Raji (cell line): ENCODE data around the gene MPO.

ENCODE experiments used
- POLR2A ChIP-seq: IDR thresholded peaks from 2 replicates; pipeline ENCODE4 v1.6.1; 2011; ENCODE audit warnings: low read depth, low read length, control low read depth; ENCODE audit not compliant: insufficient read depth

MPO gene

DNA sequence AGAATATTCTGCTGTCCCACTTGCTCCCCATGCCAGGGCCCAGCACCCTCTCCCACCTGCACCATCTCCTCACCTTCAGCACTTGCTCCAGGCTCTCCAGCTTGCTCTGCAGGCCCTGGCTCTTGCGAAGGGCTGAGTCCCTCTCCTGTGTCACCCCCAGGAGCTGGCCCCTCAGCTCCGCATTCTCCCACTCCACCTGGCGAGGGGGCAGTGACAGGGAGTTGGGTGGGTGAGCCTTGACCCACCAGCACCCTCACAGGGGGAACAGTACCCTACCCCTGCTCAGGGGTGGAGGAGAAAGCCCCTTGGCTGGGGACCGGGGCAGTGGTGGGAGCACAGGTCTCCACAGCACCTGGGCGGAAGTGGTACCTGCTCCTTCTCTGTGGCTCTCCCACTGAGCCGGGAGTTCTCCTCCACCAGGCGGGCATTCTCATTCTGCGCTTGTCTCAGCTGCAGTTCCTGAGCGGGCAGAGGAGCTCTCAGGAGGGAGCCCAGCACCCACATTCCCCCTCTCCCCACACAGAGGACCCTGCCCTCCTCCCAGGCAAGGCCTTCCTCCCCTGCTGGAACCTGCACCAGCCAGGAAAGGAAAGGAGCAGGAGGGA, 41.9 kb upstream of the MPO start:
- TF ChIP-seq POLR2A: no peak

DNA sequence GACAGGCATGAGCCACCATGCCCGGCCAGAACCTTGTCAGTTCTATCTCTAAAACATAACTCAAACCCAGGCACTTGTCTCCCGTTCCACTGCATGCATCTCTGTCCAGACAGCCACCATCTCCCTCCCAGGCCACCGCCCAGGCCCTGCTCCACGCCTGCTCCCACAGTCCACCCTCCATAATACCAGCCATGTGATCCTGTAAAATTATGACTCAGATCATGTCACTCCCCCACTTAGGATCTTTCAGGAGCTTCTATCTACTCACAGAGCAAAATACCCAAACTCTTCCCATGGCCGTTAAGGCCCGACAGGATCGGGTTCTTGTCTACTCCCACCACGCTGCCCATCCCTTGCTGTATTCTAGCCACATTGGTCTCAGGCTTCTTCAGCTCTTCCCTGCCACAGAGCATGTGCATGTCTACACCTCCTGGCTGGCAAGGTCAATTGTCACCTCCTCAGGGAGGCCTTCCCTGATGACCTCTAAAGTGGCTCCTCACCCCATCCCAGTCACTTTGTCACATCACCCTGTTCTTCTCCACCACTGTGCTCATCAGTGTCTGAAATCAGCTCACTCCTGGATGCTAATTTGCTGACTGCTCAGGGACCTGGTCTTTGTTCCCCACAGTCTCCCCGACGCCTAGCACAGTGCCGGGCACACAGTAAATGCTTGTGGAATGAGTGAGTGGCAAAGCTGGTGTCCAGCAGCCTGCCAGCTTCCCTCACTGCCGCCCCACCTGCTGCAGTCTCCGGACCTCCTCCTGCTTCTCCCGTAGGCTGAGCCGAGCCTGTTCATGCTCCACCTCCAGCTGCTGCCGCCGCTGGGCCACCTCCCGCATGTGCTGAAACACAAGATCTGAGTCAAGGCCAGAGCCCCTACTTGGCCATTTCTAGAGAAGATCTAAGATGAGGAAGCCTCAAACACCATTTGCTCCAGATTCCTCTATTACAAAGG, 41.1 kb upstream of the MPO start:
- no peak for TF ChIP-seq POLR2A

DNA sequence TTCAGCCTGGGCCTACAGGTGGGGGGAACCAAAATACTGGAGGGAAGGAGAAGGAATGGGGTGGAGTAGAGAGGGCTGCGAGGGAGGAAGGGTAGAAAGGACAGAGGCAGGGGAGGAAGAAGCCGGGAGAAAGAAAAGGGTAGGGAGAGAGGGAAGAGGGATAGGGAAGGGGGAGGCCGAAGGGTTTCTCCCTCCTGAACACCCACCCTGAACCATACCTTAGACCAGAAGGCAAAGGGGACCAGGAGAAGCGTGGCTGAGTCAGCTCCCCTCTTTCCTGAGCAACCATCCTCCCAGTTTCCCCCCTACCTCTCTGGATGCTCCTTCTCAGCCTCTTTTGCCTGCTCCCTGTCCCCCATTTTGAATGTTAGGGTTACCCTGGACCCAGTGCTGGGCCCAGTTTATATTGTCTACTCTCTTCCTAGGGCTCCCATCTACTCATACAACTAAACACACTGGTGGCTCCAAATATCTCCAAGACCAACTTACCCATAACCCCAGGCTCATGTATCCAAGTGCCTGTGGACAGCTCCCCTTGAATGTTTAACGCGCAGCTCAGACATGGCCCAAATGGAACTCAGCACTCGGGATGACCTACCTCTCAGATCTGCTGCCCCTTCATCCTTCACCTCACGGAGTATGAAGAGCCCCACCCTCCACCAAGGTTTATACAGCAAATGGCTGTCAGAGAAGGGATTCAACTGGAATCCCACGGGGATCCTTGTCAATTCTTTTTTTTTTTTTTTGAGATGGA, 40.0 kb upstream of the MPO start:
- no peak for TF ChIP-seq POLR2A

DNA sequence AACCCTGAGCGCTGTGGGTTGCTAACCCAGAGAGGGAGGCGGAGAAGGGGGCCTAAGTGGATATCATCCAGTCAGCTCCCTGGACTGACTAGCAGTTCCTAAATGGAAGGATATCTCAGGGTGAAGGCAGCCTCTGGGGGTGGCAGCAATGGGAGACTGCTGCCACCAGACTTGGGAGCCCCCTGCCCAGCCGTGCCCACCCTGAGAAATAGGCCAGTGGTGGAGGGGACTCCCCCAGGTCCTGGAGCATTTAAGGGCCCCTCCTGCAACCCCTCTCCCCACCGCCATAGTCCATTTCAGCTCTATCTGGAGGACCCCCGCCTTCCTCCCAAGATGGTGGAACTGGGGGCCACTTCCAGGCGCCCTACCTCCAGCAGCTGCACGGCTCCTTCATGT, 39.4 kb upstream of the MPO start:
- TF ChIP-seq POLR2A: no peak

DNA sequence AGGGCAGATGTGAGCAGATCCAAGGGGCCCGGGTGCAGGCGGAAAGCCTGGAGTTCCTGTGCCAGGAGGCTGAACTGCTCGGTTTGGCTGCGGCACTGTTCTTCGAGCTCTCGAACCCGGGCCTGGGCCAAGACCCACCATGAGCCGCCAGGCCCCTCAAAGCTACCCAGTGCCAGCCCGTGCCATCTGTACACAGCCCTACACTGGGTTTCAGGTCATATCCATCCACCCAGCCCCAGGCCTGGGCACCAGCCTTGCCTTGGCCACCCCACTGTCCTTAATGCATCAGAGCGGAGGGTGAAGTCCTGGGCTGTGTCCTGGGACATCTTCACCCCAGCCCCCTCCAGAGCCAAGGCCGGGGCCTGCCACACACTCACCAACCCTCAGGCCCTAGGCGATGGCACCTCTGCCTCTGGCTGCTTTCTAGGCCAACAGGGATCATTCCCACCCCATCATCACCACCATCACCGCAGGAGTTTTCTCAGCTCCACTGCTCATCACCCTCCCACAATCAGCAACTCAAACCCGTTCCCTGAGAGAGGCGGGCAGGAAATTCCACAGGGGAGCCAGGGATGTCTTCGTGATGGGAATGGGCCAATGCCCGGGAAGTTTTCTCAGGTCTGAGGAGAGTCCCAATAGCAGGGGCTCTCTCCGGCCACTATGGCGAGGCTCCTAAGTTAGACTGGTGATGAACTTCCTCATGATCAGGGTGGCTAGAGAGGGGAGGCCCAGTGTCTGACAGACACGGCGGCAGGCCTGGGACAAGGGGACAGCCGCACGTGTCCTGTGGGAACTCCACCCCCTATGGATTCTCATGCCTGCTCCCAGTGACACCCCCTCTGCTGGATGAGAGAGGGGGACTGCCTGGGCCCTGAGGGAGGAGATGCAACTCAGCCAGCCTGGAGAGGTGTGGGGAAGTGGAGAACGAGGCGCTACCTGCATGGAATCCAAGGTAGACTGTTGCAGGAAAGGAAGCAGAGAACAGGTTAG, 38.7 kb upstream of the MPO start:
- no peak for TF ChIP-seq POLR2A

DNA sequence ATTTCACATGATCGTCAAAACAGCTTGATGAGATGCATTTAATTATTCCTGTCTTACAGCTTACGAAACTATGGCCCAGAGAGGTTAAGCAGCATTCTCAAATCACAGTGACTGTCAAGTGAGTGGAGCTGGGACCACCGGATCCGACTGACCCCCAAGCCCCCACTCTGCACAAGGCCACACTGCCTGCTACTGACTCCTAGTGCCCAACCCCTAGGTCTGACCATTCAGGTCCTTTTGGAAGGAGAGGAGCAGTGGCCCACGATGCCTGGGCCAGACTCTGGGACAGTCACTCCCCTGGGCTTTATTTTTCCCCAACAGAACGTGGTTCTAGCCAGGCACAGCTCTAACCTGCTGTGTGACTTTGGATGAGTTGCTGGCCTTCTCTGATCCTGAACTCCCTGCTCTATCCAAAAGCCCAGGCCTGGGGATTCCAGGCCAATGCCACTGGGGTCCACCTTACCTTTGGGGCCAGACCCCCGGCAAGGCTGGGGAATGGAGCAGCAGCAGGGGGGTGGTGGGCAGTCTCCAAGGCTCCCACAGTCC, 38.0 kb upstream of the MPO start:
- TF ChIP-seq POLR2A: no peak

DNA sequence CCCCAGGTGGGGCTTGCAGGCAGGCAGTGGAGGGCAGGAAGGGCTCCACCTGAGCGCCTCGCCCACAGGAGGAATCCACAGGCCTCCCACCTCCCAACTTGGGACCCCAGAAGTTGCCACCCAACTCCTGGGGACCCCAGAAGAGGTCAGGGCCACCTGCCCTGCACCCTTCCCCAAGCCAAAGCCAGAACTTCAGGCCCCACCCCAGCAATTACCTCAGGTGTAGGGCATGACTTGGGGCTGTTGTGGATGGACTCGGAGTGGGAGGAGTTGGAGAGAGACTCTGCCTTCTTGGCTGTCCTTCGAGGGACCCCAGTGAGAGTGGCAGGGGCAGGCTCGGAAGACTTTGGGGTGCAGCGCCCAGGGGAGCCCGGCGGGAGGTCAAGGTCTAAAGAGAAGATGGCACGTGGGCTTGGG, 37.3 kb upstream of the MPO start:
- no peak for TF ChIP-seq POLR2A

DNA sequence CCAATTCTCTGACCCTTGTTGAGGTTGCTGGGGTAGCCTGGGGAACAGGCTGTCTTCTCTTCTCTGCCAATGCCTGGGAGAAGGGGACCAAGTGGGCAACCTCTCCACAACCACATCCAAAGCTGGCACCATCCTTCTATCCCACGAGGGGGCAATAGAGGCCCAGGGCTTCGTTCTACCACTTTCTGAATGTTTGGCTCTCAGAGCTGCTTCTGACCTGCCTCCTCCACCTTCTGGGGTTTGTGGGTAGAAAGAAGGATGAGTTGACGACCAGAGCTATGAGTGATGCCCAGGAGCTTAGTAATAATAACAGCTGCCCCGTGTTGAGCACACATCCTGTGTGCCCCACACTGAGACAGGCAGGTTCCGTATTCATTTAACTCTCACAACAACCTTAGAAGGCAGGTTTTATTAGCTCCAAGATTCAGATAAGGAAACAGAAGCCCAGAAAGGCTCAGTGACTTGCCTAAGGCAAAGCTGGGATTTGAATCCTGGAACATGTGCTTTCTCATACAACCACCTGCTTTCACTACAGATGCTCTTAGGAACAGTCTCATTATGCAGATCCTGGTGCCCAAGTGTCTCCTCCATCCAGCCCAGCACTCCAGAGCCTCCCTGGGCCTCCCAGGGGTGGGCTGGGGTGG, 36.8 kb upstream of the MPO start:
- TF ChIP-seq POLR2A: no peak

DNA sequence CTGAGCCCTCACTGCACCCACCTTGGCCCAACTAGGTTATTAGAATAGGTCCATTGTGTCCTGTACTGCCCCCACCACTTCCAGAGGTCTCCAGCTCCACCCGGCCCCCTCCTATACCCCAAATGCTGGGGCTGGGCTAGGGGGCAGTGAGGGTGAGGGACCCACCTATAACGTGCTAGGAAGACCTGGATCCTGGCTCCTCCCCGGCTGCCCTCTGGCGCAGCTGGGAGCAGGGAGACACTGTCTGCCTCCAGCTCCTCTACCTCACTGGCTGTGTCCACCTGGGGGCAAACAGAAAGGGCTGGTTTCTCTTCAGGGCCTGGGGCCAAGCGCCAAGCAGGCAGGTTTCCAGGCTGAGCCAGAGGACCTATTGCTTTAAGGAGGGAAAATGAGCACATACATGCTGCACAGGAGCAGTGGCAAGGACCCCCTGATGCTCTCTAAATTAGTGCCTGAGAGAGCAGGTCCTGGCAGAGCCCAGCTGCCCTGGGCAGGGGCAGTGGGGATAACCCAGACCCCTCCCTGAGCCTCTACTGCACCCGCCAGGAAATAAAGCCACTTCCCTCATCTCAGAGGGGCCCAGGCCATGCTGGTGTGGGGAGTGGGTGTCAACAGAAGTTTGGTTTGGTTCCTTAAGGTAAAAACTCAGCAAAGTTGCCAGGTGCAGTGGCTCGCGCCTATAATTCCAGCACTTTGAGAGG, 35.7 kb upstream of the MPO start:
- no peak for TF ChIP-seq POLR2A

DNA sequence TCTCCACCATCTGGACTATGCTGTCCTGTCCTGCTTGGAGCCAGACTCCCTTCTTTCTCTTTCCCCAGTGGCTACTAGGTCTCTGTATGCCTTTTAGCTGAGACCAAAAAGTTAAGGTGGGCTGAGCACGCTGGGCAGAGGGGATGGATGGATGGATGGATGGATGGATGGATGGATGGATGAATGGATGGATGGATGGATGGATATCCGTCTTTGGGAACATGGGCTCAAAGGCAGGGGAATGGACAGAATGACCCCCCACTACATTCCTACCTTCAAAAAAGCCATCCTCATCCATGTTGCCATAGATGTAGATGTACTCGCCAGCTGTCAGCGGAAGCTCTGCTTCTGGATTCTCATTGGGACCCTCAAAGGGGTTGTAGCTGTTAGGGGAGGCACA, 35.0 kb upstream of the MPO start:
- TF ChIP-seq POLR2A: no peak

DNA sequence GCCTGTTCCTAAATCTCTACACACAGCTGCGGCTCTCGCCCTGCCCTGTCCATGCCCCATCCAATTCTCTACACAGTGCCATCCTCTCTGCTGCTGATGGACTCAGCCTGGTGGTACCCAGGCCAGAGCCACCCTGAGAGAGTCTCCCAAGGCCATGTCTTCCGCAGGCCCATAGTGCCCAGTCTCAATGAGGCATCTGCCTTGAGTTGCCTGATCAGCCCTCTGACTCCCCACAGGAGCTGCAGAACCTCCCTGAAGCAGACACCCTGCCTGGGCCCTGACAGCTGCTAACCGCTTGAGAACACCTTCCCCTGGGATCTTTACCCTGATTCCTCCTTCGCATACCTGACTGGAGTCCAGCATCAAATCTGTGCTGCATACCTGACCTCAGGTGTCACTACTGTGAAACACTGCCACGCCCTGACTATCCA, 34.6 kb upstream of the MPO start:
- no peak for TF ChIP-seq POLR2A

DNA sequence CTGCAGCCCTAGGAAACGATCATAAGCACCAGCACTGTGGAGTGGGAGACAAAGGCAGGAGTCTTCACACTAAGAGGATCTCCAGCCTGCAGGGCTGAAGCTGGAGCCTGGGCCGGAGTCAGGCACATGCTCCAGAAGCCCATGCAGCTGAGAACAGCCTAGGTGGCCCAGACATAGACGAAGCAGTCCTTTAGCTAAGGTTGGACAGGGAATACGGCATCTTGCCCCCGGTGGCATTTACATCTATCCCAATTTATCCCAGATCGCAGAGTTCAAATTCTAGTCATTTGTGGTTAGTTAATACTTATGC, 33.9 kb upstream of the MPO start:
- no peak for TF ChIP-seq POLR2A
